ENCODE data around the gene ADAMTS3.

GRCh38 chr4:72567036-72567435, 2.0 kb downstream of the ADAMTS3 start:
- TF ChIP-seq POLR2A (IDR thresholded peaks at IDR 0.05) (no peak), CTCF (IDR thresholded peaks at IDR 0.05) (no peak)
